Fibroblast of skin of scalp (primary cell): ENCODE measurements around the gene NME1.
"Not testable (repeated sequence)": the region's sequence is repeated elsewhere in the genome, so short reads cannot be mapped to it uniquely, and the experiment has no call there.

Experiments used
- DNase-seq: peaks from one replicate; pipeline ENCODE4 v3.0.0-alpha.2; 2013

Gene NME1

DNA sequence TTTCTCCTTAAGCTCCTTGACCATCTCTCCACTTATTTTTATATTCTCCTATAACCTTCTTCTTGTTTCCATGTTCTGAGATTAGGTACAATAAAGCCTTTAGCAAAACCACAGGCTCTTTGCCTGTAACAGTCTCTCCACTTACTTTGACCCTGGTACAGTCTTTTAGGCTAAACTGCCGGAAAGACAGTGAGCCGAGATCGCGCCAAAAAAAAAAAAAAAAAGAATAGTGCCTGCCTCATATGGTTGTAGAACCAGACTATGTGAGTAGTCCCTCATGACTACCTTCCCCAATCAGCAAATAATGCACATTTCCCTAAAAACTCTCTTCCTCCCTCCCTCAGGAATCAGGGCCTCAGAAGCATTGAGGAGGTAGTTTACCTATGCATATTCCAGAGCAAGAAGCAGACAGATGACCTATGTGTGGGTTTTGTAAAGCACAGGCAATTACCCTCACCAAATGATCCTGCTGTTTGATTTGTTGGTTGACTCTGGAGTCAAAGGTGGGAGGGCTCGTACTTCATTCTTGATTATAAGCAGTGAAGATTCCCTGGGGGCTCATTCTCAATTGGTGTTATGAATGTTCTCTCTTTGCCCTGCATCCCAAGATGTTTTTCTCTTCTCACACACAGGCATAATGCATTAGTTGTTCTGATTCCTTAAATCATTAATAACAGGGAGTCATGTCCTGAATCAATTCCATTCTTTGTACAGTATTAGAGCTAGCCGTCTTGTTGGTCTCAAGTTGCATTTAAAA is 8.9 kb upstream of the NME1 start:
- no peak for DNase-seq

DNA sequence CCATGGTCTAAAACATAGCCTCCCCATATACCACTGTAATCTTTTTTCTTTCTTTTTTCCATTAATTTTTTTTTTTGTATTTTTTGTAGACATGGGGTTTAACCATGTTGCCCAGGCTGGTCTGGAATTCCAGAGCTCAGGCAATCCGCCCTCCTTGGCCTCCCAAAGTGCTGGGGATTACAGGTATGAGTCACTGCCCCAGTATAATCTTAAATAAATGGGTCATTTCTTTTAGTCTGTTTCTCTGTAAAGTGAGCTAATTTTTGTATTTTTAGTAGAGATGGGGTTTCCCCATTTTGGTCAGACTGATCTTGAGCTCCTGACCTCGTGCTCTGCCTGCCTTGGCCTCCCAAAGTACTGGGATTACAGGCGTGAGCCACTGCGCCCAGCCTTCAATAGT is 5.7 kb upstream of the NME1 start:
- DNase-seq: peak; percentile 30

DNA sequence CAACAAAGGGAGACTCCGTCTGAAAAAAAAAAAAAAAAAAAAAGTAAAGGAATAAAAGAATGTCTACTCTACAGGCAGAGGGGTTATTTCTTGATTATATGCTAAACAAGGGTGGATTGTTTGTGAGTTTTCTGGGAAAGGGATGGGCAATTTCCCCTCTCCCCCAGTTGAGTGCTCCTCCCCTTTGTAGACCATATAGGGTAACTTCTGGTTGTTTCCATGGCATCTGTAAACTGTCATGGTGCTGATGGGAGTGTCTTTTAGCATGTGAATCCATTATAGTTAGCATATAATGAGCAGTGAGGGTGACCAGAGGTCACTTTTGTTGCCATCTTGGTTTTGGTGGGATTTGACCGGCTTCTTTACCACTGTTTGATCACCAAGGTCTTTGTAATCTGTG is 4.2 kb upstream of the NME1 start:
- no peak for DNase-seq

DNA sequence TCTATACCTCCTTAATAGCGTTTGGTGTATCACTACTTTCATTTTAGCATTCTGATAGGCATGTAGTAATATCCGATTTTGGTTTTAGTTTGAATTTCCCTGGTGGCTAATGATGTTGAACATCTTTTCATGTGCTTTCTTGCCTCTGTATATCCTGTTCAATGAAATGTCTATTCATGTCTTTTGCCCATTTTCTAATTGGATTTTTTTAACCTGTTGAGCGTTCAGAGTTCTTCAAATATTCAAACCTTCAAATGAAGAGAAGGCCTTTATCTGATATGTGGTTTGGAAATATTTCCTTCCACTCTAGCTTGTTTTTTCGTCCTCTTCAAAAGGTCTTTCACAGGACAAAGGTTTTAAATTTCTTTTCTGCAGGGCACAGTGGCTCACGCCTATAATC is 2.4 kb upstream of the NME1 start:
- no peak for DNase-seq

DNA sequence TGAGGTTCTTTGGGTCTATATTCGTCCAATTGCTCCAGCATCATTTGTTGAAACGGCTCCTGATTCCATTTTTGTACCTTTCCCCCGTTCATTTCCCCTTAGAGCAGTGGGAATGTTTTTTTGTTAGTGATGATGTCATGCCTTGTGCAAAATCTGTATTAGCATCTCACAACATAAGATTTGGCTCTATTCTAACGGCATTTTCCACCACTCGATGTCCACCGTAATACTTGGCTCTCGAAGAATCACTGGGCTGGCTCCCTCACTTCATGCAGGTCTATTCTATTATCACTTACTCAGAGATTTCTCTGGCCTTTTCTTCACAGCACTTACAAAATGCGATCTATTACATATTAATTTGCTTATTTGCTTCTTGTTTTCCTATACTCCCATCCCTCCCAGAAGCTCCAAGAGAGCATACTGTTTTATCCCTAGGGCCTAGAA is 571 bp upstream of the NME1 start:
- peak; percentile 9 for DNase-seq

DNA sequence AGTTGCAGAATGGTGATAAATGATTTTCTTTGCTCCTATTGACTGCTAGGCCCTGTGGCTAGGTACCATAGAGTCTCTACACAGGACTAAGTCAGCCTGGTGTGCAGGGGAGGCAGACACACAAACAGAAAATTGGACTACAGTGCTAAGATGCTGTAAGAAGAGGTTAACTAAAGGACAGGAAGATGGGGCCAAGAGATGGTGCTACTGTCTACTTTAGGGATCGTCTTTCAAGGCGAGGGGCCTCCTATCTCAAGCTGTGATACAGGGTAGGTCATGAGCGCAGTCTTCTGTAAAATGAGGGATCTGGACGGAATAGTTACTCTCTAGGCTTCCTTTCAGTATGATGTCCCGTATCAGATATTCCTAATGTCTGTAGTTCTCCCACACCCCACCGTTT is 817 bp downstream of the NME1 start:
- DNase-seq: no peak

DNA sequence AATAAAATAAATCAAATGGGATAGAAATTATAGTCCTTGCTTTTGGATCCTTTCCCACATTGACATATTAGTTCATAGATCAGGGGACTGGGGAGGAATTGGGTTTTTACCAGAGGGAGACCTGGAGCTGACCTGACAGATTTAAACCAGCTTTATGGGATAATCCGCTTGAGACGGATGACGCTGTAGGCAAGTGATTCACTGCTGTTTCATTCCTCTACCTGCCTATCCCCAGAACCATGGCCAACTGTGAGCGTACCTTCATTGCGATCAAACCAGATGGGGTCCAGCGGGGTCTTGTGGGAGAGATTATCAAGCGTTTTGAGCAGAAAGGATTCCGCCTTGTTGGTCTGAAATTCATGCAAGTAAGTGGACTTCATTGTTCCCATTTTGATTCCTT is 2.1 kb downstream of the NME1 start:
- DNase-seq: no peak

DNA sequence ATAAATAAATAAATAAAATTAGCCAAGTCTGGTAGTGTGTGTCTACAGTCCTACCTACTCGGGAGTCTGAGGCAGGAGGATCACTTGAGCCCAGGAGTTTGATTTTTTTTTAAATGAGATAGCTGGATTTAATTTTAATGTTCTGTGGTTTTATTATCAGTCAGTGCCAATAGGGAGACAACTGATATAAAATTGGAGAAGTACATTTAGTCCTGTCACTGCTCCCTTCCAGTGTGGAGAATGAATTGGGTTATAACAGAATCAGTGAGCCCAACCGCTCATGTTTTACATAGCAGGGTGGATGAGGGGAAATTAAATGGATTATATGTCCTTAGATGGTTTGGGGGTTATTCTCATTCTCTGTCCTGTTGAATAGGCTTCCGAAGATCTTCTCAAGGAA is 6.2 kb downstream of the NME1 start:
- DNase-seq: no peak

DNA sequence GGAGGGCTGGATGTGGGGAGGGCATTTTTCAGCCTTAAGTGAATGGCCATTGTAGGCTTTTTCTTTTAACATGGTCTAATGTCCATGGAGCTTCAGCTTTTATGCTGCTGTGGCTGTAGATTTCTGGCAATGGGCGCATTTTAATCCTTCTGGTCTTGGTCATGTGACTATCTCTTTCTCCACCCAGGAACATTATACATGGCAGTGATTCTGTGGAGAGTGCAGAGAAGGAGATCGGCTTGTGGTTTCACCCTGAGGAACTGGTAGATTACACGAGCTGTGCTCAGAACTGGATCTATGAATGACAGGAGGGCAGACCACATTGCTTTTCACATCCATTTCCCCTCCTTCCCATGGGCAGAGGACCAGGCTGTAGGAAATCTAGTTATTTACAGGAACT is 8.2 kb downstream of the NME1 start:
- no peak for DNase-seq

DNA sequence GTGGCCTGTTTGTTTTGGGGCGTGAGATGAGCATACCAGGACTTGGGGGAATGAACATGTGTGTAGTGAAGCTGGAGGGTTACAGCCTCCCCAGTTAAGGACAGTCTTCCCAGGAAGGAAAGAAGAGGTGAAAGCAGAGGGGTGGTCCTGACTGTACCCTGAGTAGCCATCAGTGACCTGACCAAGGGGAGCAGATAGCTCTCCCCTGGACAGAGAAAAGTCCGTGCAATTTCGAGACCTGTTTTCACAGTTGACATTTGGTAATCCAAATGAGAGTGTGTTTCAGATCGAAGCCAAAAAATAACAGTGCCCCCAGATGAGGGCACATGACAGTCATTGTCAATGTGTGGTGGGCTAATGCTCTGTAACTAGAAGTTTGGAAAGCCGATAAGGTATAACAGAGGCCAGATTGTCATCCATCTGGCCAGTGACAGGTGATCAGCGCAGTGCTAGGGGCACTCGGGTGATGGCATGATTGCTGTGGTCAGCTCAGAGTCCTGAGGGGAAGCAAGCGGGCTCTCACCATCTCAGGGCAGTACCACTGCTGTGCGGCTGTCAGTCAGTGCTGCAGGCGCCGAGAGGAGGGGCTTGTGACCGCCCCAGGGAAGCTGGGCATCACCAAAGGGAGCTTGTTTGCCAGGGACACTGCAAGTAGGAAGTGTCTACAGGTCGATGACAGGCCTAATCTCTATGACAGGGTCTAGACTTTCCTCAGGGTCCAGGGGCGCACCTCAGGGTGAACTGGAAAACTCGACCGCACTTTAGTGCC is 11.7 kb downstream of the NME1 start:
- DNase-seq: no peak

DNA sequence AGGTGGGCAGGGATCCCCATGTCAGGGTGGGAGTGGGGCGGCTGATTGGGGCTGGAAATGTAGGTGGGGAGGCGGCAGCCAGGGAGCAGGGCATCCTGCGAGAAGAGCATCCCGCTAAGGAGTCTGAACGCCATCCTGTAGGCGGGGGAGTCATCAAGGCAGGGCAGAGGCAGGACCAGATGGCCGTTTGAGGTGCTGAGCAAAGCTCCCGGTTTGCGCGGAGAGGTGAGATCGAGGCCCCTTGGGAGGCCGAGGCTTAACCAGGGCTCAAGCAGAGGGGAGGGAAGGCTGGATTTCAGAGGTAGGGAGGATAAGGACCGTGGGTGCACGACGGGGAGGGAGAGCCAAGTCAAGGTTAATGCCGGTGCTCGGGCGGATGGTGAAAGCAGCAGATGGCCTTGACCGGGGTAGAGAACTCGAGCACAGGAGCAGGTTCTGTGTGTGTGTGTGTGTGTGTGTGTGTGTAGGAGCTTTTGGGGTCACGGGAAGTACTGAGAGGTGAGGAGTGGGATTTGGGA is 12.4 kb downstream of the NME1 start:
- DNase-seq: no peak

DNA sequence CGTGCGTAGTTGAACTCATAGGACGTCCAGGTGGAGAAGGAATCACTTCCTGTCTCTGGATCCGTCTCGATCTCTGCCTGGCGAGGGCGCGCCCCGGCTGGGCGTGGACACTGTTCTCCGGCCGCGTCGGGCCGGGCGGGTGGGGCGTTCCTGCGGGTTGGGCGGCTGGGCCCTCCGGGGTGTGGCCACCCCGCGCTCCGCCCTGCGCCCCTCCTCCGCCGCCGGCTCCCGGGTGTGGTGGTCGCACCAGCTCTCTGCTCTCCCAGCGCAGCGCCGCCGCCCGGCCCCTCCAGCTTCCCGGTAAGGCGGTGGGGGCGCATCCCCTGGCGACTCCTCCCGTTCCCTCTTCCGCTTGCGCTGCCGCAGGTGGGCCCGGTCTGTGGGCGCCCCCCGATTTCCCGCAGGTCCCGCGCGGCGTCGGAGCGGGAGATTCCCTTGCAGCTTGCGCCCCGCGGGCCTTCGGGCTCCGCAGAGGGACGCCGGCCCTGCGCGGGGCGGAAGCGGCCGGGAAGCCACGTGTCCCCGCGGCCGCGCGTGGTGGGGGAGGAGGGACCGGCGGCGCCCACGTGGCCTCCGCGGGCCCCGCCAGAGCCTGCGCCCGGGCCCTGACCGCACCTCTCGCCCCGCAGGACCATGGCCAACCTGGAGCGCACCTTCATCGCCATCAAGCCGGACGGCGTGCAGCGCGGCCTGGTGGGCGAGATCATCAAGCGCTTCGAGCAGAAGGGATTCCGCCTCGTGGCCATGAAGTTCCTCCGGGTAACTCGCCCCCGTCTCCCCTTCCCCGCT is 13.0 kb downstream of the NME1 start, which contains the start of gene NME2:
NME2 (plus strand) TSS at position 214 of the 789 bp plus-strand sequence; CDS start at position 634, 420 bp downstream.
- peak; percentile 88 for DNase-seq

DNA sequence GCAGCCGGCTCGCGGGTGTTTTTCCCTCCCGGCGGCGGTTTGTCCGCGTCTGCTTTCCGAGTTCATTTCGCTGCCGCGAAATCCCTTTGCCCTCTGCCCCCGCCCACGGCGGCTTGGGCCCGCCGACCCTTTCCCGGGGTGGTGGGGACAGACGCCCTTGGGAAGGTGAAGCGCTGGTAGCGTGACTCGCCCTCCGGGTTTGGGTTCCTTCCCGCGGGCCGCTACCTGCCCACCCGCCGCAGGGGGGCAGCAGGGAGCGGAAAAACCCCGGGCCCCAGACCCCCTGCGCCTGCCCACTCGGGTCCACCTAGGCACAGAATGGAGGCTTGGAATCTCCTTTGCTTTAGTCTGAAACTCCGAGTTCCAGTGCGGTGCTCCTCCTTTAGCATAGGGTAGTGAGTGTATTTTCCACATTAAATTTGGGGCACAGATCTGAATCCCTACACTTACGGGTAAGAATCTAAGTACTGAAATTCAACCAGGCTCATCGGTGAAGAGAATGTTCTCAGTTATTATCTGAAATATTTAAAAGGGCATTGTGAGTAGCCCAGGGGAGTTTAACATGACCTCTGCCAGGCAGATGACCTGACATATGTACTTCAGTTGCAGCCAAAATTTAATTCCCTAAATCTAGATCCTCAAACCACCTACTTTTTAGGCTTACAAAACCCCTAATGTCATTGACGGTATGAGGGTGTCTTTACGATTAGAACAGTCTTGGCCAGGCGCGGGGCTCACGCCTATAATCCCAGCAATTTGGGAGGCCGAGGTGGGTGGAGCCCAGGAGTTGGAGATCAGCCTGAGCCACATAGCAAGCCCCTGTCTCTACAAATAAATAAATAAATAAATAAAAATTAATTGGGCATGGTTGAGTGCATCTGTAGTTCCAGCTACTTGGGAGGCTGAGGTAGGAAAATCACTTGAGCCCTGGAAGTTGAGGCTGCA is 13.9 kb downstream of the NME1 start:
- DNase-seq: peak; percentile 54

DNA sequence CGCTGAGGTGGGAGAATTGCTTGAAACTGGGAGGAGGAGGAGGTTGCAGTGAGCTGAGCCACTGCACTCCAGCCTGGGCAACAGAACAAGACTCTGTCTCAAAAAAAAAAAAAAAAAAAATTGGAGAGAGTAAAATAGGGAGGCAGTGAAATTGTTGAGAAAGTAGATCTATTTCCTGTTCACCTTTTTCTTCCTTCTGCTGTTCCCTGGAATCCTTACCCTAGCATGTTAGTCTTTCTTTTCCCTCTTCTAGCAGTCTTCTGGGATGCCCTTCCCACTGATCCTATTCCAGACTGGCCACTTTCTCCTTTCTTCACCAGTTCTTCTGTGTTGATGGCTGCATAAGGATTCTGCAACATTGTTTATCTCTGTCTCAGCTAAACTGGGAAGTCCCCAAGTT is 16.0 kb downstream of the NME1 start:
- DNase-seq: no peak

DNA sequence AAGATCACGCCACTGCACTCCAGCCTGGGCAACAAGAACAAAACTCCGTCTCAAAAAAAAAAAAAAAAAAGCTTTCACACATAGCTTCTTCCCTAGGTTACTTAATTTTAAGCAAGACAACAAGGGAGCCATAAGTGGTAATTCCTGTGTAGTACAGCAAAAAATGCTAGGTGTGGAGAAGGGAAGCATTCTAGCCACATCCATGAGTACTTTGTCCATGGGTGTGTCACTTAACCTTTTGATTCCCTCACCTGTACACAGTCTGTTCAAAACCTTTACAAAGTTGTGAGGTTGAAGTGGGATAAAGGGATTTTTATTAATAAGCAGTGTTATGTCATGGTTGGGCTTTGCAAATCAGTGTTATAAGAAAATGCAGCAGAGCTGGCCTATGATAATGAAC is 17.4 kb downstream of the NME1 start:
- DNase-seq: no peak

DNA sequence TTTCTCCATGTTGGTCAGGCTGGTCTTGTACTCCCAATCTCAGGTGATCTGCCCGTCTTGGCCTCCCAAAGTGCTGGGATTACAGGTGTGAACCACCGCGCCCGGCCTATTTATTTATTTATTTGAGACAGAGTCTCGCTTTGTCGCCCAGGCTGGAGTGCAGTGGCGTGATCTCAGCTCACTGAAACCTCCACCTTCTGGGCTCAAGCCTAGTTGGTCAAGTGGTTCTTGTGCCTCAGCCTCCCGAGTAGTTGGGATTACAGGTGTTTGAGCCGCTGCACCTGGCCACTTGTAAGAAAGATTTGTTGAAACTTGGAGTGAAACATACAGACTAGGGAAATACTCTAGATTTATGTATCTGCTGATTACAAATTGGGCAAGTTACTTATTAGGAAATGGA is 18.7 kb downstream of the NME1 start:
- not testable (repeated sequence) for DNase-seq

DNA sequence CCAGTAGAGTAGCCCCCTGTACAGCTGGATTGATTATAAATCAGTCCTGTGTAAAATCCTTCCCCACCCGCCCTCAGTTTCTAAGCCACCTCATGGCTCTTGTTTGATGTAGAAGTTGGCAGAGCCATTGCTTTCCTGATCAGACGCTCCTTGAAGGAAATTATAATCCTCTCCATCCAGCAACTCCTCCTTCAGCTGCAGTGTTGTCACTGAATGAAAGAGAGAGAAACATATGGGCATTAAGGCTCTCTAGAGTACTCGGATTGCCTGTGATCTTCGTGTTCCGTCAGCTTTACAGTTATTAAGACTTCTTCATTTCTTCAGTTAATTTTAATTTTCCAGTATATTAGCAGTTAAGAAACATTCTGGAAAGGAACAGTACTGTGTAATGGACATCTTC is 27.1 kb downstream of the NME1 start:
- no peak for DNase-seq

DNA sequence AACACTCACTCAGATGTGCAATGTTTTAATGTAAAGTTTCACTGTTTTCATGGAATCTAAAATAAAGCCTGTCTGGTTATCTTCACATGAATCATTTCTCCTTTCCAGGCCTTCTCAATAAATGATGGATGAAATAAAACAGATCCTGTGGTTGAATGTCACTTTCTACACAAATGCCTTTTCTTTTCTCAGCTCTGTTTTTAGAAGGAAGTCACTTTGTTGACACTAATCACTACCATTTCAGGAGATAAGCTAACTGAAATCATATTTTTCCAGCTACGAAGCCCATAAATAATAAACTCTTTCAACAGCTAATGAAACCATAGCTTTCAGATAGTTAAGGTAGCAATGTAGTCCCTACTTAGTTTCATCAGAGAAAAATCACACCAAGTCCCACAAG is 30.8 kb downstream of the NME1 start:
- DNase-seq: no peak

DNA sequence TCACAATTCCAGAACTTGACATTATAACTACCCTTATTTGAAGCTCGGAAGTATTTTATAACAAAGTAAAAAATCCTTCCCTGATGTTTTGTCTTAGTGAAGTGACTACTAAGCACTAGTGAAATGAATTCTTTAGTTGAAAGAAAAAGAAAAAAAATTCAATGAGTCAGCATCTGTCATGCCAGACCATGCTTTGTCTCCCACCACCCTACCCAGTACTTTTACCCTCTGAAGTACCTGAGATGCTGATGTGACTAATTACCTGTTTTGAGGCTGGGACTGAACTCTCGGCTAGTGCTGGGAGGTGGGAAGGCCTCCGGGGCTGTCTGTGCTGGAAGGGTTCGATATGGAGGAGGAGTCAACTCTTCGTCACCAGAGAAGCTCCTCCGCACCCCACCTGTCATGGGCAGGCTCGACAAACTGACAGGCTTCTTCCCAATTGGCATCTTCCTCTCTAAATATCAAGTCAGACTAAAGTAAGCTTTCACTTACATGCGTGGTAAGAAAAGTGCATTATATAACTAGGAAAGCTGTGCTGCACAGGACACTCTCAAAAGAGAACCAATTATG is 32.5 kb downstream of the NME1 start:
- DNase-seq: no peak

DNA sequence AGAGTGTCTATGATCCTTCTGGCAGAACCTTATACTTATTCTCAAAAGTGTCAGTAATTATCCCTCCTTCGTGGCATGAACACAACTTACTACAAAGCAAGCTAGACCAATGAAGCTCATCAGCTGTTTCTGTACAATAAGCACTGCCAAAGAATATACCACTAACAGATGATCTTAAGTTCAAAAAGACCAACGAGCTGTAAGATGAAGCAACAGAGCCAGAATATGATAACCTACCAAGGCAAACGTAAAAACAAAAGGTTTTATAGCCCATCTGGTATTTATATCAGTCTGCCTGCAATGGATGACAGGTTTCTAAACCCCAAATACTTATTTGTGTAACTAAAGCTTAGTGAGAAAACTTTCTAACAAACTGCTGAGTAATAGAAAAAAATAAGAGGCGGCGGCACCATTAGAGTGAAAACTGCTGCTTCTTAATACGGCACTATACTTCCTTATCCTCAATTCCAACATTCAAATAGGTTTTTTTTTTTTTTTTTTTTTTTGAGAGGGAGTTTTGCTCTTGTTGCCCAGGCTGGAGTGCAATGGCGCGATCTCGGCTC is 35.0 kb downstream of the NME1 start:
- no peak for DNase-seq

DNA sequence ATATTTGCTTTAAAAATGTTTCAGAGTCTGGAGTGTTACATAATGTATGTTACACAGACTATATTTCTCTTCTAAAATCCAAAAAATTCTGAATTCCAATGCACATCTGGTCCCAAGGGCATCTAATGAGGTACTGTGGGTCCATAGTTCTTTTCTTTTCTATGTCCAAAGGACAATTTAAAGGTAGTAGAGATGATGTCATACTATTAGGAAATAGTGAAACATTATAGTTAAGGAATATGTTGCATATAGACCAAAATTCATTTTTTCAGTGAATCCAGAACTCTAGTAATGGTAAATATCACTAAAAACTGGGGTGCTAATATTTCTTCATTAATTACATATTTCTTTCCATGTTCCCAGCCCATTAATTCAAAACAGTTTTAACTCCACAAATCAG is 35.8 kb downstream of the NME1 start:
- no peak for DNase-seq
